C4-2B (cell line): ENCODE data around the gene ABHD12.

ENCODE experiments used
- ZFX ChIP-seq: fragments of 450-650 bp; IDR thresholded peaks from 2 replicates; pipeline ENCODE4 v1.6.1; 2017
- TF ChIP-seq, protein P1 (sequence below): fragments of 450-650 bp; conservative IDR thresholded peaks from 2 replicates; pipeline ENCODE4 v1.5.1; 2017; ENCODE audit warnings: mild to moderate bottlenecking

- TF ChIP-seq, protein P1, sequence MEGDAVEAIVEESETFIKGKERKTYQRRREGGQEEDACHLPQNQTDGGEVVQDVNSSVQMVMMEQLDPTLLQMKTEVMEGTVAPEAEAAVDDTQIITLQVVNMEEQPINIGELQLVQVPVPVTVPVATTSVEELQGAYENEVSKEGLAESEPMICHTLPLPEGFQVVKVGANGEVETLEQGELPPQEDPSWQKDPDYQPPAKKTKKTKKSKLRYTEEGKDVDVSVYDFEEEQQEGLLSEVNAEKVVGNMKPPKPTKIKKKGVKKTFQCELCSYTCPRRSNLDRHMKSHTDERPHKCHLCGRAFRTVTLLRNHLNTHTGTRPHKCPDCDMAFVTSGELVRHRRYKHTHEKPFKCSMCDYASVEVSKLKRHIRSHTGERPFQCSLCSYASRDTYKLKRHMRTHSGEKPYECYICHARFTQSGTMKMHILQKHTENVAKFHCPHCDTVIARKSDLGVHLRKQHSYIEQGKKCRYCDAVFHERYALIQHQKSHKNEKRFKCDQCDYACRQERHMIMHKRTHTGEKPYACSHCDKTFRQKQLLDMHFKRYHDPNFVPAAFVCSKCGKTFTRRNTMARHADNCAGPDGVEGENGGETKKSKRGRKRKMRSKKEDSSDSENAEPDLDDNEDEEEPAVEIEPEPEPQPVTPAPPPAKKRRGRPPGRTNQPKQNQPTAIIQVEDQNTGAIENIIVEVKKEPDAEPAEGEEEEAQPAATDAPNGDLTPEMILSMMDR: no peak
- TF ChIP-seq ZFX: no peak
These were observed 138.4 kb downstream of the ABHD12 start for GRCh38 chr20:25252230-25252651.
